ENCODE results near the gene BNIP2. TPM values are rescaled to one million over a fixed set of nuclear protein-coding genes. Genes with fewer than 3 reads are reported as not detected.
A peak's percentile ranks its signal among the peaks of the same experiment; 100 is the strongest.

The BNIP2 gene, protein sequence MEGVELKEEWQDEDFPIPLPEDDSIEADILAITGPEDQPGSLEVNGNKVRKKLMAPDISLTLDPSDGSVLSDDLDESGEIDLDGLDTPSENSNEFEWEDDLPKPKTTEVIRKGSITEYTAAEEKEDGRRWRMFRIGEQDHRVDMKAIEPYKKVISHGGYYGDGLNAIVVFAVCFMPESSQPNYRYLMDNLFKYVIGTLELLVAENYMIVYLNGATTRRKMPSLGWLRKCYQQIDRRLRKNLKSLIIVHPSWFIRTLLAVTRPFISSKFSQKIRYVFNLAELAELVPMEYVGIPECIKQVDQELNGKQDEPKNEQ
- polyA plus RNA-seq, result 10 to 100 TPM; 24.3 to 27.8 TPM

DNA sequence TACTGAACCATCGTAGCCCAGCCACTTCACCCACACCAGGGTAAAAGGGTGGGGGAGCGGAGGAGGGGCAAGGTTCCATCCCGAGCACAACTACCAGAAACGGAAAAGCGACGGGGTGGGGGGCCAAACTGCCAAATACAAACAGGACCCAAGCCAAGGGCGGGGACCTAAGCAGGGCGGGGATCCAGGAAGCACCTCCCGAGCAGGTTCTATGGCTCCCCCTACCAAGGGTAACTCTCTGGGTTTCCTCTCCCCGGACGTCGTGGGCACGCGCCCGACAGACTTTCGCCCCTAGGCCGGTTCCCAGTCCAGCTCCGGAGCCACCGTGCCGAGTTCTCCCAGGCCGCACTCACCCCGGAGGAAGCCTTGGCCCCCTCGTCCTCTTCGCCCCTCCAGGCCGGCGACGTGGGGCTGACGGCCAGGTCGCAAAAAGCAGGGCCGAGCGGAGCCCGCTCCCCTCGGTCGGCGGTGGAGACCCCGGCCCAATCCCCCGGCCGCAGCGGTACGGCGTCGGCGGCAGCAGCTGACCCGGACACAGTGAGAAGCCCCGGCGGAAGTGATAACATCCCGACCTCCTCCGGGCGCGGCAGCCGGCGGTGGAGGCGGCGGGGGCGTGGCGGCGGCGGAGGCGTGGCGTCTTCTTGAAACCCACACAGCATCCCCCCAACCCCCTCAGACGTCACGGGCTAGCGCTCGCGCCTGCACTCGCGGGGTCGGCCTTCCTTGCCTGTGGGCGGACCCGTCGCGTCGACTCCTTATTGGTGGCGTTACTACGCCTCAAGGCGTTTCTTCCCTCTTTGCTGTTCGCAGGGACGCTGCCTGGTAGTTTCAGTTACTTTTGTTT is at the start of gene BNIP2:
Gene BNIP2, minus strand, starts transcription at position 539 of the 844 bp plus-strand sequence. CDS start 6,863 bp downstream, outside the sequence.
- Histone ChIP-seq H3K4me3 (ENCODE audit: low read depth in 1 of 2, low read length in 2 of 2) (peak within 1 kb of the TSS; percentile 68 to 98), H3K36me3 (ENCODE audit: control insufficient read depth in 2 of 2, insufficient read depth in 2 of 2, low read length in 1 of 2) (no peaks in the 10 kb centered on the region), H3K4me1 (ENCODE audit: control insufficient read depth in 2 of 2, insufficient read depth in 2 of 2, low read length in 1 of 2) (no peaks in the 10 kb centered on the region), H3K27ac (ENCODE audit: low read depth in 2 of 2, low read length in 1 of 2) (peak within 1 kb of the TSS; percentile 99), H3K27me3 (ENCODE audit: control insufficient read depth in 1 of 2, insufficient read depth in 2 of 2, low read length in 2 of 2) (no peaks in the 10 kb centered on the region), H3K9me3 (ENCODE audit: control insufficient read depth in 2 of 2, insufficient read depth in 1 of 2, low read depth in 1 of 2, low read length in 1 of 2) (no peaks in the 10 kb centered on the region)
- WGBS, 2 donors, result 0 to 1% methylated on average over 59 to 78 of the region's 78 CpGs

DNA sequence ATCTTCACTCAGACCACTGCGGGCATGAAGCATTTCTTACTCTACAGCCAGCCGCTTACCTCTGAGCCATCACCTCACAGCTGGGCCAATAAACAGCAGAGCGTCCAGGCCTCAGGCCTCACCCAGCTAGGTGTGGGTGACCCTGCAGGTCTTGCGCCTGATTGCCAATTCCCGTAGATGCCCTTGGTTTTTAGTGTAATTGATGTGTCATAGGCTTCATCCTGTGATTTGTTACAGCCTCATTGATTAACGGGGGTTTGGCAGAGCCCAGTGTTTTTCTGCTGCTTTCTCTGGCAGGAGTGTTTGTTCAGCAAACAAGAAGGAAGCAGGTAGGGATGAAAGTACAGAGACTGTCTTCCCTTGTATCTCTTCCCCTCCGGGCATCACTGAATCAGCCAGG is 49.6 kb upstream of the BNIP2 start:
- H3K27ac ChIP-seq (ENCODE audit: low read depth in 2 of 2, low read length in 1 of 2), result no peak overlapping the region
- H3K36me3 ChIP-seq (ENCODE audit: control insufficient read depth in 2 of 2, insufficient read depth in 2 of 2, low read length in 1 of 2), result no peaks in the 10 kb centered on the region
- H3K27me3 ChIP-seq (ENCODE audit: control insufficient read depth in 1 of 2, insufficient read depth in 2 of 2, low read length in 2 of 2), result no peaks in the 10 kb centered on the region
- H3K4me1 ChIP-seq (ENCODE audit: control insufficient read depth in 2 of 2, insufficient read depth in 2 of 2, low read length in 1 of 2), result no peaks in the 10 kb centered on the region
- H3K4me3 ChIP-seq (ENCODE audit: low read depth in 1 of 2, low read length in 2 of 2), result no peak overlapping the region
- 50 to 57% methylated on average over 7 of the region's 7 CpGs for WGBS, 2 donors
- no peaks in the 10 kb centered on the region for H3K9me3 ChIP-seq (ENCODE audit: control insufficient read depth in 2 of 2, insufficient read depth in 1 of 2, low read depth in 1 of 2, low read length in 1 of 2)

DNA sequence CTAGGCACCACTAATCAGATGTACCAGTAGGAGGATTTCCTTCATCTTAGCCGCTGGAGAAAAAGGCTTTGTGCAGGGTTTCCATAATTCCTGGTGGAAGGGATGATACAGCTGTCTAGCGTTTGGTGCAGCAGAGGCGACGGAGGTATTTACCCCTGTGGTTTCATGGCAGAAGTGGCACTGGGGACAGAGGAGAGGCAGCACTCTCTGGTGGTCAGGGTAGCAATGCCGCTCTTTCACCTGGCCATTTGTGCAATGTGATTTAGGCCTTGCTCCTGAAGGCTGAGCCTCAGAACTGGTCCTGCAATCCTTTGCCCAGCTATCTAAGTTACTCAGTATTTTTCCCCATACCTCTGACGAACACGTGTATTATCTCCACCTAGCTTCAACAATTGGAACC is 47.1 kb upstream of the BNIP2 start:
- H3K9me3 ChIP-seq (ENCODE audit: control insufficient read depth in 2 of 2, insufficient read depth in 1 of 2, low read depth in 1 of 2, low read length in 1 of 2), result no peaks in the 10 kb centered on the region
- no peaks in the 10 kb centered on the region for H3K36me3 ChIP-seq (ENCODE audit: control insufficient read depth in 2 of 2, insufficient read depth in 2 of 2, low read length in 1 of 2)
- 84 to 86% methylated on average over 7 of the region's 7 CpGs for WGBS, 2 donors
- no peaks in the 10 kb centered on the region for H3K4me1 ChIP-seq (ENCODE audit: control insufficient read depth in 2 of 2, insufficient read depth in 2 of 2, low read length in 1 of 2)
- H3K4me3 ChIP-seq (ENCODE audit: low read depth in 1 of 2, low read length in 2 of 2), result no peak overlapping the region
- no peak overlapping the region for H3K27ac ChIP-seq (ENCODE audit: low read depth in 2 of 2, low read length in 1 of 2)
- no peaks in the 10 kb centered on the region for H3K27me3 ChIP-seq (ENCODE audit: control insufficient read depth in 1 of 2, insufficient read depth in 2 of 2, low read length in 2 of 2)

DNA sequence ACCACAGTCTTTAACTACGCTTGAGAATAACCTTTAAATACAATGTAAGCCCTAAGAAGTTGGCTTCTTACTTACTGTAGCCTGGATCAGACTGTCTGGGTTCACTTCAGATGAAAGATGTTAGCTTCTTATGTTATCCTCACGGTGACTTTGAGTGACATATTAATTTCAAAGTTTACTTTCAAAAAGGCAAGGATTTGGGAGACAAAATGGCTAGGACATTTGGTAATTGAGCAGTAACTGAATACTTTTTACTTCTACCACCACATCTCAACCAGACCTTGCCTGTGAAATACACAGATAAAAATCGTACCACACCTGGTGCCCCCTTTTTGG is 36.0 kb upstream of the BNIP2 start:
- 24 to 29% methylated on average over 3 of the region's 3 CpGs for WGBS, 2 donors
- Histone ChIP-seq H3K36me3 (ENCODE audit: control insufficient read depth in 2 of 2, insufficient read depth in 2 of 2, low read length in 1 of 2) (no peaks in the 10 kb centered on the region), H3K9me3 (ENCODE audit: control insufficient read depth in 2 of 2, insufficient read depth in 1 of 2, low read depth in 1 of 2, low read length in 1 of 2) (no peaks in the 10 kb centered on the region), H3K27ac (ENCODE audit: low read depth in 2 of 2, low read length in 1 of 2) (no peak overlapping the region), H3K4me3 (ENCODE audit: low read depth in 1 of 2, low read length in 2 of 2) (no peak overlapping the region), H3K27me3 (ENCODE audit: control insufficient read depth in 1 of 2, insufficient read depth in 2 of 2, low read length in 2 of 2) (no peaks in the 10 kb centered on the region), H3K4me1 (ENCODE audit: control insufficient read depth in 2 of 2, insufficient read depth in 2 of 2, low read length in 1 of 2) (no peaks in the 10 kb centered on the region)

DNA sequence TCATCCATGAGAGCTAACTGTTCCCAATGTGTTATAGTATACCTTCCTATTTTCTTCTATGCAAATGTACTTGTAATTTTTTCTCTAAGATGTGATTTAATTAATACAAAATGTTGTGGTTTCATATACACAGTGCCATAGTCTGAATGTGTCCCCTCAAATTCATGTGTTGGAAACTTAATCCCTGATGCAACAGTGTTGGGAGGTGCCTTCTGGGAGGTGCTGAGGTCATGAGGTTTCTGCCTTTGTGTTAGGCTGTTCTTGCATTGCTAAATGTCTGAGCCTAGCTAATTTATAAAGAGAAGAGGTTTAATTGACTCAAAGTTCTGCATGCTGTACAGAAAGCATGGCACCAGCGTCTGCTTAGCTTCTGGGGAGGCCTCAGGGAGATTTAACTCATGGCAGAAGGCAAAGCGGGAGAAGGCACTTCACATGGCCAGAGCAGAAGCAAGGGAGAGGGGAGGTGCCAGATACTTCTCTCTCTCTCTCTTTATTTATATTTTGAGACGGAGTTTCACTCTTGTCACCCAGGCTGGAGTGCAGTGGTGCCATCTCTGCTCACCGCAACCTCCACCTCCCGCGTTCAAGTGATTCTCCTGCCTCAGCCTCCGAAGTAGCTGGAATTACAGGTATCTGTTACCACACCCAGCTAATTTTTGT is 34.7 kb upstream of the BNIP2 start:
- Histone ChIP-seq H3K9me3 (ENCODE audit: control insufficient read depth in 2 of 2, insufficient read depth in 1 of 2, low read depth in 1 of 2, low read length in 1 of 2) (no peaks in the 10 kb centered on the region), H3K27me3 (ENCODE audit: control insufficient read depth in 1 of 2, insufficient read depth in 2 of 2, low read length in 2 of 2) (no peaks in the 10 kb centered on the region), H3K27ac (ENCODE audit: low read depth in 2 of 2, low read length in 1 of 2) (no peak overlapping the region), H3K4me1 (ENCODE audit: control insufficient read depth in 2 of 2, insufficient read depth in 2 of 2, low read length in 1 of 2) (no peaks in the 10 kb centered on the region), H3K4me3 (ENCODE audit: low read depth in 1 of 2, low read length in 2 of 2) (no peak overlapping the region), H3K36me3 (ENCODE audit: control insufficient read depth in 2 of 2, insufficient read depth in 2 of 2, low read length in 1 of 2) (no peaks in the 10 kb centered on the region)
- WGBS, 2 donors, result 81 to 86% methylated on average over 7 of the region's 7 CpGs

DNA sequence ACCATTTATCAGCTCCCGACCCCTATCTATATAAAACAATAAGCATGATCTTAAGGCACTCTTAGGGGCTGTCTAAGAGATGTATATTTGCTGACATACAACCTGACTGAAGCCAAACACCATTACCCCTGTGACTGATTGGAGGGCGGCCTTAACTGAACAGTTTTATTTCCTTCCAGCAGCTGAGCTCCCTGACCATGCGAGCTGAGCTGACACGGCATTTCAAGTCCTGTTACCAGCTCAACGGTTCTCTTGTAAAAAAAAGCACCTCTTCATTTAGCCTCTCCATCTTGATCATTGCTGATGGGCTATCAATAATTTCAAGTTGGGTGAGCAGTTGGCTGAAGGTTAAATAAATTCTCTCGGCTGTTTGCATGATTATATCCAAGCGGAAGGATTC is 33.4 kb upstream of the BNIP2 start:
- no peaks in the 10 kb centered on the region for H3K27me3 ChIP-seq (ENCODE audit: control insufficient read depth in 1 of 2, insufficient read depth in 2 of 2, low read length in 2 of 2)
- H3K27ac ChIP-seq (ENCODE audit: low read depth in 2 of 2, low read length in 1 of 2), result no peak overlapping the region
- H3K4me1 ChIP-seq (ENCODE audit: control insufficient read depth in 2 of 2, insufficient read depth in 2 of 2, low read length in 1 of 2), result no peaks in the 10 kb centered on the region
- 68 to 73% methylated on average over 7 of the region's 7 CpGs for WGBS, 2 donors
- no peak overlapping the region for H3K4me3 ChIP-seq (ENCODE audit: low read depth in 1 of 2, low read length in 2 of 2)
- no peaks in the 10 kb centered on the region for H3K36me3 ChIP-seq (ENCODE audit: control insufficient read depth in 2 of 2, insufficient read depth in 2 of 2, low read length in 1 of 2)
- H3K9me3 ChIP-seq (ENCODE audit: control insufficient read depth in 2 of 2, insufficient read depth in 1 of 2, low read depth in 1 of 2, low read length in 1 of 2), result no peaks in the 10 kb centered on the region

DNA sequence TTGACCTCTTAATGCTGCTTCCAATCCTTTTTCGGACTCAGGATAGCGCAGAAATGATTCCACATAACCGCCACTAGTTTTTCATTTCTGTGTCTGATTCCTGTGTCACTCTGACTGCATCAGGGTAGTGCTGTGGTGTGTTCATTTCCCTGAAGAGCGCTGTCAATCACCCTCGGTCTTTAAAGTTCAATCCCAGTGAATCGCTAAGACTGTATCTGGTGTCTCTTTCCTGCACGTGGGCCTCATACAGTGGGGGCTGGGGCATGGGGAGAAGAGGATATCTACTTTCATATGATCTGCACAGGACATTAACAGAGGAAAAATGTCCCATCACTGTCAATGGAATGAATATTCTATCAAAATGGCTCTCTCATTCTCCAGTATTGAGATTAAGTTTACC is 32.9 kb upstream of the BNIP2 start:
- no peaks in the 10 kb centered on the region for H3K36me3 ChIP-seq (ENCODE audit: control insufficient read depth in 2 of 2, insufficient read depth in 2 of 2, low read length in 1 of 2)
- no peaks in the 10 kb centered on the region for H3K9me3 ChIP-seq (ENCODE audit: control insufficient read depth in 2 of 2, insufficient read depth in 1 of 2, low read depth in 1 of 2, low read length in 1 of 2)
- H3K27me3 ChIP-seq (ENCODE audit: control insufficient read depth in 1 of 2, insufficient read depth in 2 of 2, low read length in 2 of 2), result no peaks in the 10 kb centered on the region
- no peak overlapping the region for H3K27ac ChIP-seq (ENCODE audit: low read depth in 2 of 2, low read length in 1 of 2)
- 86% methylated on average over 7 of the region's 7 CpGs for WGBS, 2 donors
- H3K4me3 ChIP-seq (ENCODE audit: low read depth in 1 of 2, low read length in 2 of 2), result no peak overlapping the region
- H3K4me1 ChIP-seq (ENCODE audit: control insufficient read depth in 2 of 2, insufficient read depth in 2 of 2, low read length in 1 of 2), result no peaks in the 10 kb centered on the region

DNA sequence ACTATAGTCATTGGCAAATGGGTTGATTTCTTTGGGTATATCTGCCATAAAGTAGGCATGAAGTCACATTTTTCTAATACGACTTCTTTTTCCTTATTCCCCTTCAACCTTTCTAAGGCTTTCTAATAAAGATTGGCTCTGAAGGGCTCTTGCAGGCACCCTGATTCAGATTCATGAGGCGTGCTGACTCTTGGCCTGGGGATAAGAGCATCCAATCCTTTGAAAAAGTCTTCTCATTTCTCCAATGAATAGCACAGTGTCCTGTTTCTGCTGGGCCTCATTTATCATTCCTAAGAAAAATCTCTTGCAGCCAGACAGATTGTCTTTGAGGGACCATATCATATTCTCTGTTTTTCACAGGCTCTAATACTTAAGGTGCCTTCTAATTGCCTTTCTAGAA is 32.3 kb upstream of the BNIP2 start:
- 82 to 83% methylated on average over 2 of the region's 2 CpGs for WGBS, 2 donors
- H3K27me3 ChIP-seq (ENCODE audit: control insufficient read depth in 1 of 2, insufficient read depth in 2 of 2, low read length in 2 of 2), result no peaks in the 10 kb centered on the region

DNA sequence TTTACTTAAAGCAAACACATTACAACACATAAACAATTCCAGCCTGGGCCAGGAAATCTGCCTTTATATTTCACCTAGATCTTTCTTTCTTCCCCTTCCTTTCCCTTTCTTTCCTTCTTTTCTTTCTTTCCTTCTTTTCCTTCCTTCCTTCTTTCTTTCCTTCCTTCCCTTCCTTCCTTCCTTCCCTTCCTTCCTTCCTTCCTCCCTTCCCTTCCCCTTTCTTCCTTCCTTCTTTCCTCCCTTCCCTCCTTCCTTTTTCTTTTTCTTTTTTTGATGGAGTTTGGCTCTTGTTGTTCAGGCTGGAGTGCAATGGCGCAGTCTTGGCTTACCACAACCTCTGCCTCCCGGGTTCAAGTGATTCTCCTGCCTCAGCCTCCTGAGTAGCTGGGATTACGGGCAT is 24.1 kb upstream of the BNIP2 start:
- no peaks in the 10 kb centered on the region for H3K9me3 ChIP-seq (ENCODE audit: control insufficient read depth in 2 of 2, insufficient read depth in 1 of 2, low read depth in 1 of 2, low read length in 1 of 2)
- 89 to 91% methylated on average over 3 of the region's 3 CpGs for WGBS, 2 donors
- H3K36me3 ChIP-seq (ENCODE audit: control insufficient read depth in 2 of 2, insufficient read depth in 2 of 2, low read length in 1 of 2), result no peaks in the 10 kb centered on the region
- H3K27ac ChIP-seq (ENCODE audit: low read depth in 2 of 2, low read length in 1 of 2), result no peak overlapping the region
- H3K4me3 ChIP-seq (ENCODE audit: low read depth in 1 of 2, low read length in 2 of 2), result no peak overlapping the region
- H3K27me3 ChIP-seq (ENCODE audit: control insufficient read depth in 1 of 2, insufficient read depth in 2 of 2, low read length in 2 of 2), result no peaks in the 10 kb centered on the region
- H3K4me1 ChIP-seq (ENCODE audit: control insufficient read depth in 2 of 2, insufficient read depth in 2 of 2, low read length in 1 of 2), result no peaks in the 10 kb centered on the region

More for the DNA sequence above, 32.3 kb upstream of the BNIP2 start:
- no peak overlapping the region for H3K4me3 ChIP-seq (ENCODE audit: low read depth in 1 of 2, low read length in 2 of 2)
- H3K36me3 ChIP-seq (ENCODE audit: control insufficient read depth in 2 of 2, insufficient read depth in 2 of 2, low read length in 1 of 2), result no peaks in the 10 kb centered on the region
- no peak overlapping the region for H3K27ac ChIP-seq (ENCODE audit: low read depth in 2 of 2, low read length in 1 of 2)
- H3K9me3 ChIP-seq (ENCODE audit: control insufficient read depth in 2 of 2, insufficient read depth in 1 of 2, low read depth in 1 of 2, low read length in 1 of 2), result no peaks in the 10 kb centered on the region
- H3K4me1 ChIP-seq (ENCODE audit: control insufficient read depth in 2 of 2, insufficient read depth in 2 of 2, low read length in 1 of 2), result no peaks in the 10 kb centered on the region

Data from esophagus (tissue), 2 donors.